Measurements from ENCODE around the gene MED13L.

MED13L gene

DNA sequence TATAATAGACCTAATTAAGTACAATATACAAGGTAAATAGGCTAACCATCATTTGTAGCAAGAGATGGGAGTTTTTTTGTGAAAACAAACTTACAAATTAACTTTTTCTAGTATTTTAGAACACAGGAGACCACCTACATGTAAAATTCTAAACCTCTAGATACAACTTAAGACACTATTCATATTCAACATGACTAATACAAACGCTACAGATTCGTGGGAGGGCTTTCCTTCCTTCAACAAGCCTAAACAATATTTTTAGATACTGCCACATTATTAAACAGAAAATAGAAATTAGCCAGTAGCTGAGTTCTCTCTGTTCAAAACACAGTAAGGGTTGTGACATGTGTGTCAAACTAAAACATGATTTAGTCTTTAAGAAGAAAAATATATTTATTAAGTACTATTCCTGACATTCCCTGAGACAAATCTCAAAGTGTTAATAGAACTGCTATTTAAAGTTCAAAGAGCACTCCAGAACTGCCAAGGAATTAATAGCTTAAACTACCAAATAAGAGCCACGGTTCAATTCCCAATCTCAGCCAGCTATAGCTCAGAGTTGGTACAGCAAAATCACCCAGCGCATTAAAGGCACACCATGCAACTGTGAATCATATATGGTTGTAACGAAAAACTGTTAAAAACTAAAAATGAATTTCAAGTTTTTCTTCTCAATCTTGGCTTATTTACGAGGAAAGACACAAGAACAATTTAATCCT lies 10.7 kb downstream of the MED13L start:
- H3K27me3 ChIP-seq (replicated peaks in 2 of 5; ENCODE audit: control insufficient read depth in 4 of 5, insufficient read depth in 5 of 5, low read length in 4 of 5), result no peaks in the 10 kb centered on the region
- H3K4me3 ChIP-seq (ENCODE audit: control insufficient read depth in 1 of 7, extremely low read depth in 1 of 7, insufficient read depth in 4 of 7, low read depth in 2 of 7, low read length in 6 of 7), result no peak overlapping the region
- WGBS (ENCODE audit: insufficient coverage), result 67% methylated on average over 3 of the region's 6 CpGs
- H3K4me1 ChIP-seq (ENCODE audit: control extremely low read depth in 1 of 4, control insufficient read depth in 4 of 4, insufficient read depth in 4 of 4, low read length in 3 of 4), result peaks cover 25 to 55% (median 40%) of the 10 kb centered on the region in 4 experiments
- no peaks in the 10 kb centered on the region for H3K9me3 ChIP-seq (ENCODE audit: control extremely low read depth in 1 of 5, control insufficient read depth in 4 of 5, insufficient read depth in 2 of 5, low read depth in 1 of 5, low read length in 4 of 5)
- POLR2A ChIA-PET, result no interaction called here
- CTCF ChIA-PET, result interaction anchor here (0.9 to 3.4 kb wide), 4 partner anchors 9 to 125 kb away, joined by 3 to 12 read pairs (median 4); no protein-coding TSS in a partner anchor
- H3K36me3 ChIP-seq (ENCODE audit: control insufficient read depth in 4 of 4, insufficient read depth in 4 of 4, low read length in 3 of 4), result no peaks in the 10 kb centered on the region
- H3K27ac ChIP-seq (ENCODE audit: insufficient read depth in 1 of 2, low read depth in 1 of 2, low read length in 2 of 2, poor library complexity in 1 of 2, severe bottlenecking in 2 of 2), result peak overlapping the region in 1 of 2 experiments; percentile 36
- no peak for DNase-seq

- Histone ChIP-seq H3K4me1 (ENCODE audit: control extremely low read depth in 1 of 4, control insufficient read depth in 4 of 4, insufficient read depth in 4 of 4, low read length in 3 of 4) (peaks cover 28 to 61% (median 45%) of the 10 kb centered on the region in 4 experiments), H3K4me3 (ENCODE audit: control insufficient read depth in 1 of 7, extremely low read depth in 1 of 7, insufficient read depth in 4 of 7, low read depth in 2 of 7, low read length in 6 of 7) (peak overlapping the region in 1 of 7 experiments; percentile 28), H3K9me3 (ENCODE audit: control extremely low read depth in 1 of 5, control insufficient read depth in 4 of 5, insufficient read depth in 2 of 5, low read depth in 1 of 5, low read length in 4 of 5) (no peaks in the 10 kb centered on the region), H3K27ac (ENCODE audit: insufficient read depth in 1 of 2, low read depth in 1 of 2, low read length in 2 of 2, poor library complexity in 1 of 2, severe bottlenecking in 2 of 2) (peak overlapping the region in 1 of 2 experiments; percentile 36), H3K27me3 (replicated peaks in 2 of 5; ENCODE audit: control insufficient read depth in 4 of 5, insufficient read depth in 5 of 5, low read length in 4 of 5) (no peaks in the 10 kb centered on the region), H3K36me3 (ENCODE audit: control insufficient read depth in 4 of 4, insufficient read depth in 4 of 4, low read length in 3 of 4) (no peaks in the 10 kb centered on the region)
- ChIA-PET POLR2A (no interaction called here), CTCF (interaction anchor here (0.9 to 3.4 kb wide), 4 partner anchors 8 to 125 kb away, joined by 3 to 12 read pairs (median 4); no protein-coding TSS in a partner anchor)
- DNase-seq, result no peak
- WGBS (ENCODE audit: insufficient coverage), result 86% methylated on average over 1 of the region's 3 CpGs
Observed at GRCh38 chr12:116266168-116266601, 11.3 kb downstream of the MED13L start.

DNA sequence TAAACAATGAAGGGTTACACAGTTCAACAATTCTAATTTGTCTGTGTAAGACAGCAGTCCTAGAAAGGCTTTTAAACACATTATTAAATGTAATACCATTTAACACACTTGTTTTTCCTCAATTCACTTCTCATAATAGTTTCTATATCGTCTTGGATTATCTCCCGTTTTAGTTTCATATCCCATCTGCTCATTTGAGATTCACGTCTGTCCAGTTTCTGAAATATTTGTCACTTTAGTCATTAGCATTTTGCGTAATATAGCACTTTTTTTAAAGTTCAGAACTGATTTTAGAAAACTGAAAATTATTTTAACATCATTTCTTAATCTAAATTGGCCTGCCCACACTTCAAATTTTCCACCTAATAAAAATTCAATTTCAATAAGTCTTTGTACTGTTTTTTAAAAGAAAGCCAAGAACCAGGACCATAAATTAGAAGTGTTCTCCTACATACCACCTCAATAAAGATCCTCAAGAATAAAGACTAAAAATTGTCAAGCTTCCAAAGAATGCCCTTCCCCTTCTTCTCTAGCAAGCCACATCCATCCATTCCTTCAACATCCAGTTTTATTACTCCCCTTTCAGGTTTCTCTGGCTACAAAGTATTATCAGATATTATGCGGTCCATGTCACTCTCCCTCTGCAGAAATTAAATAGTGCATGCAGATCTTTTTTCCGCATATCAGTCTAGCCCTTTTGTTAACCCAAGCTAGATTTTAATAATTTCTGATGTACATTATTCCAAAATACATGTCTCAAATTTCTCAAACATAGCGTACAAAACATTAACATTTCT lies 11.9 kb downstream of the MED13L start:
- Histone ChIP-seq H3K4me1 (ENCODE audit: control extremely low read depth in 1 of 4, control insufficient read depth in 4 of 4, insufficient read depth in 4 of 4, low read length in 3 of 4) (peaks cover 28 to 62% (median 45%) of the 10 kb centered on the region in 4 experiments), H3K9me3 (ENCODE audit: control extremely low read depth in 1 of 5, control insufficient read depth in 4 of 5, insufficient read depth in 2 of 5, low read depth in 1 of 5, low read length in 4 of 5) (no peaks in the 10 kb centered on the region), H3K36me3 (ENCODE audit: control insufficient read depth in 4 of 4, insufficient read depth in 4 of 4, low read length in 3 of 4) (no peaks in the 10 kb centered on the region), H3K27ac (ENCODE audit: insufficient read depth in 1 of 2, low read depth in 1 of 2, low read length in 2 of 2, poor library complexity in 1 of 2, severe bottlenecking in 2 of 2) (no peak overlapping the region), H3K4me3 (ENCODE audit: control insufficient read depth in 1 of 7, extremely low read depth in 1 of 7, insufficient read depth in 4 of 7, low read depth in 2 of 7, low read length in 6 of 7) (no peak overlapping the region), H3K27me3 (replicated peaks in 2 of 5; ENCODE audit: control insufficient read depth in 4 of 5, insufficient read depth in 5 of 5, low read length in 4 of 5) (no peaks in the 10 kb centered on the region)
- ChIA-PET CTCF (interaction anchor here (1.2 to 1.4 kb wide), 2 partner anchors 14 to 124 kb away, joined by 3 read pairs; no protein-coding TSS in a partner anchor), POLR2A (no interaction called here)
- DNase-seq, result no peak
- WGBS (ENCODE audit: insufficient coverage), result 94% methylated on average over 4 of the region's 7 CpGs

DNA sequence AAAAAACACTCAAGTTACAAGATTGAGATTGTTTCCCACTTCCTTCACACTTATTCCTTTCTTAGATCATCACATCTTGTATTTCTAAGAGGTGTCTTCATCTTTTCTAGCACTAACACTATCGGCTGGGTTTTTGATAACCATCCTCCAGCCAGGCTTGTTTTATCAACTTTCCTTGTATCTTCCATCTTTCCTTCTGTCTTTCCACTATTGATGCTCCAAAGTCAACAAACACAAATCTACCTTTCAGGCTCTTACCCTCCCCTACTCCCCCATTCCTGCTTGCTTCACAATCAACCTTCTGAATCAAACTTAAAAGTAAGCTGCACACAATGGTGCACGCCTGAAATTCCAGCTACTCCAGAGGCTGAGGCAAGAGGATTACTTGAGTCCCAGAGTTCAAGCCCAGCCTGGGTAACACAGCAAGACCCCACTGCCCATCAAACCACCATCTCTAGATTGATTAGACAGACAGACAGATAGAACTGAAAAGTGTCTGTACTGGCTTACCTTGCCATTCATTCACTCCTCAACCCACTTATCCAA lies 12.9 kb downstream of the MED13L start:
- CTCF ChIA-PET, result interaction anchor here (3.6 kb wide), 1 partner anchor 17 kb away, joined by 15 read pairs; no protein-coding TSS in a partner anchor
- no peak overlapping the region for H3K27ac ChIP-seq (ENCODE audit: insufficient read depth in 1 of 2, low read depth in 1 of 2, low read length in 2 of 2, poor library complexity in 1 of 2, severe bottlenecking in 2 of 2)
- DNase-seq, result no peak
- peaks cover 28 to 58% (median 44%) of the 10 kb centered on the region in 4 experiments for H3K4me1 ChIP-seq (ENCODE audit: control extremely low read depth in 1 of 4, control insufficient read depth in 4 of 4, insufficient read depth in 4 of 4, low read length in 3 of 4)
- 90% methylated on average over 1 of the region's 2 CpGs for WGBS (ENCODE audit: insufficient coverage)
- POLR2A ChIA-PET, result no interaction called here
- no peak overlapping the region for H3K4me3 ChIP-seq (ENCODE audit: control insufficient read depth in 1 of 7, extremely low read depth in 1 of 7, insufficient read depth in 4 of 7, low read depth in 2 of 7, low read length in 6 of 7)
- H3K9me3 ChIP-seq (ENCODE audit: control extremely low read depth in 1 of 5, control insufficient read depth in 4 of 5, insufficient read depth in 2 of 5, low read depth in 1 of 5, low read length in 4 of 5), result no peaks in the 10 kb centered on the region
- no peaks in the 10 kb centered on the region for H3K36me3 ChIP-seq (ENCODE audit: control insufficient read depth in 4 of 4, insufficient read depth in 4 of 4, low read length in 3 of 4)
- no peaks in the 10 kb centered on the region for H3K27me3 ChIP-seq (replicated peaks in 2 of 5; ENCODE audit: control insufficient read depth in 4 of 5, insufficient read depth in 5 of 5, low read length in 4 of 5)

- ChIA-PET CTCF (interaction anchor here (3.6 kb wide), 1 partner anchor 16 kb away, joined by 15 read pairs; no protein-coding TSS in a partner anchor), POLR2A (no interaction called here)
- H3K9me3 ChIP-seq (ENCODE audit: control extremely low read depth in 1 of 5, control insufficient read depth in 4 of 5, insufficient read depth in 2 of 5, low read depth in 1 of 5, low read length in 4 of 5), result no peaks in the 10 kb centered on the region
- H3K4me3 ChIP-seq (ENCODE audit: control insufficient read depth in 1 of 7, extremely low read depth in 1 of 7, insufficient read depth in 4 of 7, low read depth in 2 of 7, low read length in 6 of 7), result no peak overlapping the region
- no peaks in the 10 kb centered on the region for H3K36me3 ChIP-seq (ENCODE audit: control insufficient read depth in 4 of 4, insufficient read depth in 4 of 4, low read length in 3 of 4)
- H3K27ac ChIP-seq (ENCODE audit: insufficient read depth in 1 of 2, low read depth in 1 of 2, low read length in 2 of 2, poor library complexity in 1 of 2, severe bottlenecking in 2 of 2), result no peak overlapping the region
- H3K27me3 ChIP-seq (replicated peaks in 2 of 5; ENCODE audit: control insufficient read depth in 4 of 5, insufficient read depth in 5 of 5, low read length in 4 of 5), result no peaks in the 10 kb centered on the region
- H3K4me1 ChIP-seq (ENCODE audit: control extremely low read depth in 1 of 4, control insufficient read depth in 4 of 4, insufficient read depth in 4 of 4, low read length in 3 of 4), result peaks cover 28 to 58% (median 43%) of the 10 kb centered on the region in 4 experiments
- DNase-seq, result peak in 2 of 3 donors; percentile 54 to 63
- WGBS (ENCODE audit: insufficient coverage), result 67% methylated on average over 1 of the region's 2 CpGs
Observed at GRCh38 chr12:116263844-116264243, 13.6 kb downstream of the MED13L start.

GRCh38 chr12:116263431-116263830 lies 14.1 kb downstream of the MED13L start:
- no peaks in the 10 kb centered on the region for H3K9me3 ChIP-seq (ENCODE audit: control extremely low read depth in 1 of 5, control insufficient read depth in 4 of 5, insufficient read depth in 2 of 5, low read depth in 1 of 5, low read length in 4 of 5)
- no peak for DNase-seq
- H3K36me3 ChIP-seq (ENCODE audit: control insufficient read depth in 4 of 4, insufficient read depth in 4 of 4, low read length in 3 of 4), result no peaks in the 10 kb centered on the region
- no peaks in the 10 kb centered on the region for H3K27me3 ChIP-seq (replicated peaks in 2 of 5; ENCODE audit: control insufficient read depth in 4 of 5, insufficient read depth in 5 of 5, low read length in 4 of 5)
- POLR2A ChIA-PET, result no interaction called here
- no CpG with 5 or more reads among the region's 1 CpG for WGBS (ENCODE audit: insufficient coverage)
- H3K4me1 ChIP-seq (ENCODE audit: control extremely low read depth in 1 of 4, control insufficient read depth in 4 of 4, insufficient read depth in 4 of 4, low read length in 3 of 4), result peaks cover 28 to 58% (median 43%) of the 10 kb centered on the region in 4 experiments
- no peak overlapping the region for H3K4me3 ChIP-seq (ENCODE audit: control insufficient read depth in 1 of 7, extremely low read depth in 1 of 7, insufficient read depth in 4 of 7, low read depth in 2 of 7, low read length in 6 of 7)
- H3K27ac ChIP-seq (ENCODE audit: insufficient read depth in 1 of 2, low read depth in 1 of 2, low read length in 2 of 2, poor library complexity in 1 of 2, severe bottlenecking in 2 of 2), result no peak overlapping the region
- CTCF ChIA-PET, result interaction anchor here (1.5 to 3.6 kb wide), 2 partner anchors 16 to 18 kb away, joined by 4 to 15 read pairs; no protein-coding TSS in a partner anchor

All from common myeloid progenitor, CD34-positive (primary cell).